Measurements from ENCODE around the gene POLE3. TPM values are rescaled to one million over a fixed set of nuclear protein-coding genes. Genes with fewer than 3 reads are reported as not detected.

POLE3 gene
- total and polyA plus RNA-seq, 2 donors (not counting 3 experiments of a cell fraction or from before 2014, with no cell fraction given): 53.8 to 68.6 TPM

- FAIRE-seq (no peak), DNase-seq (ENCODE audit: low read depth, low spot score) (no peak)
- Histone ChIP-seq H3K4me2 (ENCODE audit: insufficient read depth, low read length) (no peak overlapping the region), H3K4me1 (ENCODE audit: control insufficient read depth, extremely low read depth, insufficient read depth, low read length) (peaks cover 22% of the 10 kb centered on the region), H3K36me3 (ENCODE audit: control insufficient read depth in 2 of 2, extremely low read depth in 1 of 2, insufficient read depth in 2 of 2, low read length in 2 of 2) (no peaks in the 10 kb centered on the region), H3K27ac (ENCODE audit: insufficient read depth, low read depth, low read length) (no peak overlapping the region), H3K79me2 (ENCODE audit: control insufficient read depth, insufficient read depth, low read length) (no peaks in the 10 kb centered on the region), H3K9me1 (replicated peaks; ENCODE audit: control insufficient read depth, extremely low read depth, insufficient read depth, low read length) (no peaks in the 10 kb centered on the region), H3K9ac (replicated peaks; ENCODE audit: extremely low read depth, insufficient read depth, low read length) (no peak overlapping the region), H3K9me3 (replicated peaks; ENCODE audit: control insufficient read depth, insufficient read depth, low read length) (no peaks in the 10 kb centered on the region), H4K20me1 (replicated peaks; ENCODE audit: control insufficient read depth, extremely low read depth, insufficient read depth, low read length) (no peaks in the 10 kb centered on the region), H3K4me3 (replicated peaks in 1 of 3; ENCODE audit: insufficient read depth in 1 of 3, low read depth in 1 of 3, low read length in 3 of 3) (no peak overlapping the region), H2AFZ (ENCODE audit: low read depth, low read length) (no peak overlapping the region), H3K27me3 (ENCODE audit: control insufficient read depth in 2 of 2, insufficient read depth in 2 of 2, low read length in 2 of 2) (no peaks in the 10 kb centered on the region)
- ChIA-PET CTCF (interaction anchor here (1.1 to 1.9 kb wide), 6 partner anchors 22 to 206 kb away, joined by 3 to 7 read pairs (median 6); no protein-coding TSS in a partner anchor), POLR2A (no interaction called here)
- TF ChIP-seq GATA2 (IDR thresholded peaks at IDR 0.05; ENCODE audit: insufficient read depth, insufficient read length, low read depth, low read length) (no peak), JUN (IDR thresholded peaks at IDR 0.05; ENCODE audit: borderline replicate concordance, insufficient read depth, insufficient read length, low read depth) (no peak), FOS (IDR thresholded peaks at IDR 0.05; ENCODE audit: borderline replicate concordance, insufficient read depth, low read length) (no peak)
- intact Hi-C loops (cut with micrococcal nuclease) (no loop called here), dilution Hi-C loops (cut with MboI; ENCODE audit: extremely low pct_ligation_motif_present, low sequenced_read_pairs) (no loop called here)
- no TSS peak for BruUV-seq (replicated peaks)
Measured at GRCh38 chr9:113452113-113452605, 41.7 kb upstream of the POLE3 start.

- H4K20me1 ChIP-seq (replicated peaks; ENCODE audit: control insufficient read depth, extremely low read depth, insufficient read depth, low read length): no peaks in the 10 kb centered on the region
- no peak overlapping the region for H3K4me3 ChIP-seq (replicated peaks in 1 of 3; ENCODE audit: insufficient read depth in 1 of 3, low read depth in 1 of 3, low read length in 3 of 3)
- no peaks in the 10 kb centered on the region for H3K79me2 ChIP-seq (ENCODE audit: control insufficient read depth, insufficient read depth, low read length)
- H3K27ac ChIP-seq (ENCODE audit: insufficient read depth, low read depth, low read length): no peak overlapping the region
- no peak overlapping the region for H3K4me2 ChIP-seq (ENCODE audit: insufficient read depth, low read length)
- BruUV-seq (replicated peaks): no TSS peak
- FAIRE-seq: no peak
- TF ChIP-seq FOS (IDR thresholded peaks at IDR 0.05; ENCODE audit: borderline replicate concordance, insufficient read depth, low read length) (no peak), JUN (IDR thresholded peaks at IDR 0.05; ENCODE audit: borderline replicate concordance, insufficient read depth, insufficient read length, low read depth) (no peak), POLR2A (IDR thresholded peaks at IDR 0.05; ENCODE audit: low read depth, low read length) (no peak), MAX (IDR thresholded peaks at IDR 0.05; ENCODE audit: insufficient read depth, insufficient read length) (no peak), GATA2 (IDR thresholded peaks at IDR 0.05; ENCODE audit: insufficient read depth, insufficient read length, low read depth, low read length) (no peak), POLR2AphosphoS5 (IDR thresholded peaks at IDR 0.05; ENCODE audit: insufficient read depth, low read depth, low read length) (no peak)
- no peaks in the 10 kb centered on the region for H3K36me3 ChIP-seq (ENCODE audit: control insufficient read depth in 2 of 2, extremely low read depth in 1 of 2, insufficient read depth in 2 of 2, low read length in 2 of 2)
- intact Hi-C loops (cut with micrococcal nuclease) (loop anchor here (1.0 to 5.0 kb wide), 4 partner anchors 37 to 228 kb away; partner anchors contain the start of genes C9orf43 and POLE3), dilution Hi-C loops (cut with MboI; ENCODE audit: extremely low pct_ligation_motif_present, low sequenced_read_pairs) (no loop called here)
- POLR2A ChIA-PET: no interaction called here
- DNase-seq (ENCODE audit: low read depth, low spot score): no peak
- H2AFZ ChIP-seq (ENCODE audit: low read depth, low read length): no peak overlapping the region
- CTCF ChIA-PET: interaction anchor here (4.9 to 5.2 kb wide), 2 partner anchors 140 to 207 kb away, joined by 150 to 166 read pairs; no protein-coding TSS in a partner anchor
- H3K27me3 ChIP-seq (ENCODE audit: control insufficient read depth in 2 of 2, insufficient read depth in 2 of 2, low read length in 2 of 2): no peaks in the 10 kb centered on the region
- H3K9me3 ChIP-seq (replicated peaks; ENCODE audit: control insufficient read depth, insufficient read depth, low read length): no peaks in the 10 kb centered on the region
- H3K9me1 ChIP-seq (replicated peaks; ENCODE audit: control insufficient read depth, extremely low read depth, insufficient read depth, low read length): no peaks in the 10 kb centered on the region
- H3K9ac ChIP-seq (replicated peaks; ENCODE audit: extremely low read depth, insufficient read depth, low read length): no peak overlapping the region
- peaks cover 5% of the 10 kb centered on the region for H3K4me1 ChIP-seq (ENCODE audit: control insufficient read depth, extremely low read depth, insufficient read depth, low read length)
Measured at GRCh38 chr9:113449376-113449775, 38.9 kb upstream of the POLE3 start.
